Hematopoietic multipotent progenitor cell treated with erythropoietin and hydrocortisone succinate and interleukin-3 and kit ligand, for 17 days (in vitro differentiated cells): Measurements from ENCODE around the gene NANOS1.
"Not testable (repeated sequence)": the region's sequence is repeated elsewhere in the genome, so short reads cannot be mapped to it uniquely, and the experiment has no call there.

Experiments used
- DNase-seq: peaks from one replicate; pipeline ENCODE4 v3.0.0-alpha.2; 2015; ENCODE audit warnings: low spot score

Gene NANOS1

DNA sequence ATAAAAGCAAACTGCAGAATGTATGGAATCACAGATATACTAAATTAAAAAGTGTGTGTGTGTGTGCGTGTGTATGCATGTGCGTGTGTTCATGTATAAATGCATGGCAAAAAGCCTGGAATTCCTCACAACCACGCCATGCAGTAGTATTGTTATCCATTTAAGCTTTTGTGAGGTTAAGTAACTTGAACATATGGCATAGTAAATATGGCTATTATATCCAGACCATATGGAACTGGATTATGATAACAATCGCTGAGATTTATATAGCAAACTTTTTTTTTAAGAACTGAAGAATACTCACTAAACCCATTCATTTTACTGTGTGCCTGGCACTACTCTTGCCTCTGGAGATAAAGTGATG lies 22.3 kb upstream of the NANOS1 start:
- no peak for DNase-seq

DNA sequence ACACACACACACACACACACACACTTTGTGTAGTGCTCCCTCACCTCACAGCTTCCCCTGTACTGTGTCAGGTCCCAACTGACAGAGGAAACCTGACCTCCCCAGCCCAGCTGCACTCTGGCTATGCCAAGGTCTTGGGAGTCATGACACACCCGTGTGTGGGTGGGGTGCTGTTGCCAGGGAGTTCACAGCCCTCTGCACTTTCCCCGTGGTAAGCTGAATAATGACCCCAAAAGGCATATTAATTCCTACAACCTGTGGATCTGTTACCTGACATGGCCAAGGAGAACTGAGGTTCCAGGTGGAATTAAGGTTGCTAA lies 8.9 kb upstream of the NANOS1 start:
- no peak for DNase-seq

DNA sequence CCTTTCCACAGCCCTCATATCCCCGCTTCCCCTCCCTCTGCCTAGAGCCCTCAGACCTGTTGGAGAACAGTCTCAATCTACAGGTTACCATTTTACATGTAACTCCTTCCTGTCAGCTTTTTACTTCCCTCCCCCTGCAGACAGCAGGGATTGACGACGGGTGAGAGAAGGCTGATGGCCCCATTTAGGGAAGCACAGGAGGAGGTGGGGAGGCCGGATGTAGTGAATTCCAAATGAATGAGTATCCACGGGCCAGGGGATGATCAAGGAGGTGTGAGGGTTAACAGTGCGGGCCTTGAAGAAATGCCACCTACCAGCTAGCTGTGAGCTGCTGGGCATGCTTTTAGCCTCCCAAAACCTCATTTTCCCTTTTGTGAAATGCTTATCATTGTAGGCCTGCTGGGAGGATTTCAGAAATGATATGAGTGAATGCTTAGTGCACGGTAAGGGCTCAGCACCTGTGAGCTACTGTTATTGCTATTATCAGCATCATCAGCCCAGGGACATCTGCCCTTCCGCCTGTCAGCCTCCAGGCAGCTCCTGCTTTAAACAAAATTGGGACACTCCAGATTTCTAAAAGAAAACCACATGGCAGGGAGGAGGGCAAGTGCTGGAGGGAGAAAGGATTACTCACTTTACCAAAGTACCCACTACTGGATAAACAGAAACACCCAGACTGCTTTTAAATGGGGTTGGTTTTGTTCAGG lies 6.5 kb upstream of the NANOS1 start:
- DNase-seq: no peak

DNA sequence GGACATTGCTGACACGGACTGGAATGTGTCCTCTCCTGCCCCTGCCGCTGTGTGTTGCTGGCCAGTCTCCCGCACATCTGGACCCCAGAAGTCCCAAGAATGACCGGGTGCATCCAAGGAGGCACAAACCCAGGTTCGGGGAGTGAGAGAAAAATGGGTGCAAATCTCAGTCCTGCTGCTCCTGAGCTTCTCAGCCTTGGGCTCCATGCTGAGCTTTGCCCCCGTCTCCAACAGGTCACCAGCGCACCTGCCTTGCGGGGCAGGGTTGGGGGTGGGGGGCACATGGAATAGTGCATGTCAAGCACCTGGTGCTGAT lies 6.0 kb upstream of the NANOS1 start:
- no peak for DNase-seq

DNA sequence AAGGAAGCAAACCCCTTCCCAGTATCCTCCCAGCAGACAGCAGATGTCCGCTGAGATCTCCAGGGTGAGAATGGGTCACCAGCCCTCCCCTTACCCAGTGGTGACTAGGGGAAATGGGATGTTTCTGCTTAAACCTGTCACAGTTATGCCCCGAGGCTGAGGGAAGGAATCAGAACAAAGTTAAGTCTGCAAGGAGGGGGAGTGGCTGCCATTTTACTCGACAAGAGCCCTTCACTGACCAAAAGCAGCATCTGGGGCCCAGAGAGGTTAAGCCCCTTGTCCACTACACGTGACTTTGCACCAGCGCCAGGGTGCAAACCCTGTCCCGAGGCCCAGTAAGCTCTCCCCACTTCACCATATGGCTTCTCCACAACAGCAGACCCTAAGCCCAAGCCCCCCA lies 4.6 kb upstream of the NANOS1 start:
- no peak for DNase-seq

DNA sequence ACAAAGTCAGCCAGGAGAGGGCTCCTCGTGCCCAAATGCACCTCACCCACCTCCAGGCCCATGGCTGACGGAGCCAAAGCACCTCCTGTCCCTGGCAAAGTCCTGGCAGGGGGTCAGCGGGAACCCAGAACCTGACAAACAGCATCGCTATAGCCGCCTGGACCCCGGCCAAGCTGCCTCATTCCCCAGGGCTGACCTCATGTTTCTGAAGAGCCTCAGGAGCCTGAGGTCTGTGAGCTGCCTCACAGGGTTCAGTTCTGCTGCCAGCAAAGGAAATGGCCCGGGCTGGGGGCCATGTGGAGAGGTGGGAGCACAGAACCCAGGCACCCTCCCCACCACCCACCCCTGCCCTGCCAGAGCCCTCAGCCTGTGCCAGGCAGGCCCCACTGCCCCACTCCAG lies 4.2 kb upstream of the NANOS1 start:
- DNase-seq: no peak

DNA sequence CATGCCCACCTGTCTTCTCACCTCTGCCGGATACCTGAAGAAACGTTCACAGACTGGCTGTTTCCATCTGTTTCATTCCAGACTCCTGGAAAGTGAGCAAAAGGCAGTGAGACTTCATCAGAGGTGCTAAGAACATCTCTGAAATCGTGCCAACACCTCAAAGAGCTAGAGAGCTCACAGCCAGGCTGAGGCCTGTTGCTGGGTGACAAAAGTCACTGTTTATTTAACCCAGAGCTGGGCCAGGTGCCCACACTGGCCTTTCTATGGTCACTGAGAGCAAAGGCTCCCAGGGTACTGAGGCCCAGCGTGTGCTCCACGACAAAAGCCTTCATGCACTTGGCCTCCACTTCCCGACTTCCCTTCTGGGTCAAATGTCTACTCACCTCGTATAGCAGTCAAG lies 3.7 kb upstream of the NANOS1 start:
- DNase-seq: no peak

DNA sequence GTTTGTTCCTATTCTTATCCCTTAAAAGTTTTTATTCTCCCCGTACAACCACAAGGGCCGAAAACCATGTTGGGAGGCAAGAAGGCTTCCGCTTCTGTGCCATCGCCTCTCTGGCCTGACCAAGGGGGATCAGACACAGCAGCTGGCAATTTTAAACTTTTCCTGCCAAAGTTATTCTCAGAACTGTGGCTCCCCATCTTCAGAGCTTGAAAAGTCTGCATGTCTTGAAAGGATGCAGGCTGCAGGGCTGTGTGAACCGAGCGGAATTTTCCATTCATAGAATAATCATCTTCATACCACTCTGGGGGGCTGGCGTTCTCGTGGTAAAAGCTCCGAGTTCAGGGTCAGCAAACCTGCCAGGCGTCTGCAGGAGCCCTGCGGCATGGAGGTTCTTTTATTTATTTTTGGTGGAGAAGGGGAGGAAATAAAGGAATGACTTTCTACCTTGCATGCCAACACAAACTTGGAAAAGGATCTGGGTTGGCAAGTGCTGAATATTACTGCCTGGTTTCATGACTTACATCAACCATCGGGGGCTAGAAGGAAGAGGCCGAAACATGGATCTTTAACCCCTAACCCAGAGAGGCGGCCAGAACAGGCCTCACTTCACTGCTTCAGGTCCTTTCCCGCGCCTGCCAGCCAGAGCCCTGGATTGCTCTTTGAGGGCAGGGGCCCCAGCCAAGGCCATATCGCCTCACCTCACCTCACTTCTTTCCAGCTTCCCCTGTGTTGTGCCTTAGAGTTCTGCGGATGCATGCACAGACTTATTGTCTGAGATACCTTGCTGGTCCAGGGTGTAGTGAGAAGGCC lies 3.0 kb upstream of the NANOS1 start:
- no peak for DNase-seq

DNA sequence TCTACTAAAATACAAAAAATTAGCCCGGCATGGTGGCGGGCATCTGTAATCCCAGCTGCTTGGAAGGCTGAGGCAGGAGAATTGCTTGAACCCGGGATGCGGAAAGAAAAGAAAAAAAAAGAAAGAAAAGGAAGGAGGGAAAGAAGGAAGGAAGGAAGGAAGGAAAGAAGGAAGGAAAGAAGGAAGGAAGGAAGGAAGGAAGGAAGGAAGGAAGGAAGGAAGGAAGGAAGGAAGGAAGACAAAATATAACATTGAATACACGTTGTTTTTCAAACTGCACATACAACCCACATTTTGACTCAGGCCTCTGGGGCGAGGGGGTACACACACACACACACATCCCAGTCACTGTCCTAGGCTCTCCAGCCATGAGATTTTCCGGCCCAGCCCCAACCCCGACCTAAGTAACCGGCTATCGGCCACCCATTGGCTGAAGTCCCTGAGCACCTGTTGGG lies 1.0 kb upstream of the NANOS1 start:
- DNase-seq: not testable (repeated sequence)

DNA sequence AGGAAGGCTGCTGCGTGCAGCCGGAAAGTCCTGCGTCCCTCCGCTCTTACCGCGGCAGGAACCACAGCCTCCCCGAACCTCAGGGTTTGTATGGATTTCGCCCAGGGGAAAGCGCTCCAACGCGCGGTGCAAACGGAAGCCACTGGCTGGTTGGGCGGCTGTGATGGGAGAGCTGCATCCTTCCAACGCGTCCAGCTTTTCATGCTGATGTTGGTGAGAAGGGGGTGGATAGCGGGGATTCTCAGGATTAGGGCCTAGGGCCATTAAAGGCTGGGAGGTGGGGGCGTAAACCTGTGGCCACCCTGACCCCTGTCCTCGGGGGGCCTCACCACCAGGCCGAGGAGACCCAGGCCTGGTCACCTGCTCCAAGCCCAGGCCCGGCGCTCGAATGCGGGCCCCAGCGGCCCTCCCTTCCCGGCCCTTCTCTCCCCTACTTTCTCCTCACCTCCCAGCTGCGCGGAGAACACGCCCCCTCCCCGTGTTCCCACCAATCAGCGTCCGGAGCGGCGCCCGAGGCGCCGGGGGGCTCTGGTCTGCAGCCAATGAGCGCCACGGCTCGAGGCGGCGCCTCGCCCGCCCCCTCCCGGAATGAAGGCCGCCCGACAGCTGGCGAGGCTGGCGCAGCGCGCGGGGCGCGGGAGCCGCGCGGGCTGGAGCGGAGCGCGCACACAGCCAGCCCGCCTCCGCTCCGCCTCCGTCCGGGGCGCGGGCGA lies 458 bp upstream of the NANOS1 start:
- peak; percentile 73 for DNase-seq

DNA sequence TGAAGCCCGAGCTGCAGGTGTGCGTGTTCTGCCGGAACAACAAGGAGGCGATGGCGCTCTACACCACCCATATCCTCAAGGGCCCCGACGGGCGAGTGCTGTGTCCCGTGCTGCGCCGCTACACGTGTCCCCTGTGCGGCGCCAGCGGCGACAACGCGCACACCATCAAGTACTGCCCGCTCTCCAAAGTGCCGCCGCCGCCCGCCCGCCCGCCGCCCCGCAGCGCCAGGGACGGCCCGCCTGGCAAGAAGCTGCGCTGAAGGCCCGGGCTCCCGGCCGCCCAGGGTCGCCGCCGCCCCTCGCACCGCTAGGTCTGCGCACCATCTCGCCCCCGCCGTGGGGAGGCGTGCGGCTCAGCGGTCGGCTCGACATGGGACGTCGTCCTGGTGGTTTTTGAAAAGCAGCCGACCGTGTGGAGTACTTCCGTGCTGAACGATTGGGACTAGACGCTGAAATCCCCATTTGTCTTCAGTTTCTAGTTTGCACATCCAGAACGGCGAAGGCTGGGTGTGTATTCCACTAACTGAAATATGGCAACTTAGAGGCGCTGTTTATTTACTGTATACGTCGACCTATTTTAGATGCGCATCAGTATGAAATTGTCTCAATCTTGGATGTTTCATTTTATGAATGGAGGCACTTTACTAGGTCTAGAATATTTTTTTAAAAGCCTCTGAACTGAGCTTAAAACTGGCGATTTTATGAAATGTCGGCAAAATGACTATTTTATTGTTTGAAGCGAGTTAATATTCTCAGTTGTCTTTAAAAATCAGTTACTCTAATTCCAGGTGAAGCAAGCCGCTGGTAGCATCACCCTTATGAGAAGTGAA lies 1.1 kb downstream of the NANOS1 start:
- peak; percentile 37 for DNase-seq

DNA sequence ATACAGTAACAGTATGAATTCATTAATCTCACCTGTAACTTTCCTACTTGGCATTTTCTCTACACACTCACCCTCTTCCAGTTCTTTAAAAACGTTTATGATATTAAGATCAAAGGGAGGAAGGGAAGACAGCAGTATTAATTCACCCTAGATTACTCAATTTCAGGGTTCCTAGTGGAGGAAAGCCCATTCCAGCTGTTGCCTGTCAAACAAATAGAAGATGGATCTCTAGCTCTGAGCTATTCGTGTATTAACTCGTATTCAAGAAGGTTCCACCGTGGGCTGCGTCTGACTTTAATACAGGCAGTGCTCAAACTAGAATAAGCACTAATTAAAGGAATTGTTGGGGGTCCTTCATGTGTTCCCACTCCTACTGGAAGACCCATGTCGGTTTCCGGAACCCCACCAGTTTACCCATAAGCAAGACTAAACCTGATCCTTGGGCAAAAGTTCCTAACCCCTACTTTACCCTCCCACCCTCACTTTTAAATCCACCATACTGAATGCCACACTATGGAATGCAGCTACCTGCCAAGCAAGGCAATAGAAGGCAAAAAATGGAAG lies 2.1 kb downstream of the NANOS1 start:
- DNase-seq: no peak

DNA sequence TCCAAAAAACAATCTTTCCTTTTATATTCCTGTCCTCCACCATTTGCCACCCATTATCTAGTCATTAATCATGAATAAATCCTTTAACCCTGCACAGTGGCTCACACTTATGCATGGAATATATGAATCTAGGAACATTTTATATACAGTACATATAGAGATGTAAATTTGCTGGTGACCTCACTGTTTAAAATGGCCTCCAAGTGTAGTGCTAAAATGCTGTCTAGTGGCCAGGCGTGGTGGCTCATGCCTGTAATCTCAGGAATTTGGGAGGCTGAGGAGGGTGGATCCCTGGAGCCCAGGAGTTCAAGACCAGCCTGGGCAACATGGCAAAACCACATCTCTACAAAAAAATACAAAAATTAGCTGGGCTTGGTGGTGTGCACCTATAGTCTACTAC lies 9.6 kb downstream of the NANOS1 start:
- DNase-seq: no peak

DNA sequence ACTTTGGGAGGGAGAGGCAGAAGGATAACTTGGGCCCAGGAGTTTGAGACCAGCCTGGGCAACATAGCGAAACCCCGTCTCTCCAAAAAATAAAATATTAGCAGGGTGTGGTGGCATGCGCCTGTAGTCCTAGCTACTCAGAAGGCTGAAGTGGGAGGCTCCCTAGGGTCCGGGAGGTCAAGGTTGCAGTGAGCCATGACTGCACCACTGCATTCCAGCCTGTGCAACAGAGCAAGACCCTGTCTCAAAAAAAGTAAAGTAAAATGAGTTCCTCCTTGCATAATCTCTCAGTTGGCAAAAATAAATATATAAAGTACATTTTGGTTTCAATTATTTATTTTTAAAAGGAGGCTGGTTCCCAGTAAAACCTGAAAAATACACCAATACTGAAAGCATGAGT lies 11.8 kb downstream of the NANOS1 start:
- DNase-seq: no peak

DNA sequence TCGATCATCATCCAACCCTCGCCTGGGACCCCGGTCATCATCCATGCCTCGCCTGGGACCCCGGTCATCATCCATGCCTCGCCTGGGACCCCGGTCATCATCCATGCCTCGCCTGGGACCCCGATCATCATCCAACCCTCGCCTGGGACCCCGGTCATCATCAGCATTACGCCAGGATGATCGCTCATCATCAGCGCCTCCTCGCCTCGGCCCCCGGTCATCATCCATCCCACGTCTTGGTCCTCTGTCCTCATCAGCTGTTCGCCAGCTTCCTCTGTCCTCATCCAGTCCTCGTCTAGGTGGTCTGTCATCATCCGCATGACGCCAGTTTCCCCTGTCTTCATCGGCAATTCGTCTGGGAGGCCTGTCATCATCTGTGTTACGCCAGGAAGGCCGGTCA lies 12.7 kb downstream of the NANOS1 start:
- DNase-seq: no peak

DNA sequence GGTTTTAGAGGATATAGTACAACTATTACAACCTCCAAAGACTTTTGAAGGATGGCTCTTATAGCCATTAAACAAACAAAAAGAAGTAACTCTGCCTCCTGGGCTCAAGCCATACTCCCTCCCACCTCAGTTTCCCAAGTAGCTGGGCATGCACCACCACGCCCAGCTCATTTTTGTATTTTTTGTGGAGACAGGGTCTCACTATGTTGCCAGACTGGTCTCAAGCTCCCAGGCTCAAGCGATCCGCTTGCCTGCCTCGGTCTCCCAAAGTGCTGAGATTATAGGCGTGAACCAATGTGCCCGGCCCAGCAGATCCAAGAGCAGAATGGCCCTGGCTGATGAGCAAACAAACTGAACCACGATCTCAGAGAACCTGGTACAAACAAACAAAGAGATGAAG lies 16.0 kb downstream of the NANOS1 start:
- DNase-seq: no peak

DNA sequence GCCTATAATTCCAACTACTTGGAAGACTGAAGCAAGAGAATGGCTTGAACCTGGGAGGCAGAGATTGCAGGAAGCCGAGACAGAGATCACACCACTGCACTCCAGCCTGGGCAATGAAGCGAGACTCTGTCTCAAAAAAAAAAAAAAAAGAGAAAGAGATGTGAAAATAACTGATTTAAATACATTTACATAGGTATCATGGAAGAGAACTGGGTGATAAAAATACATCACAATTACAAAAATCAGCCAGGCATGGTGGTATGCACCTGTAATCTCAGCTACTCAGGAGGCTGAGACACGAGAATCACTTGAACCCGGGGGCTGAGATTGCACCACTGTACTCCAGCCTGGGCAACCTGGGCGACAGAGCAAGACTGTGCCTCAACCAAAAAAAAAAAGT lies 19.8 kb downstream of the NANOS1 start:
- DNase-seq: no peak

DNA sequence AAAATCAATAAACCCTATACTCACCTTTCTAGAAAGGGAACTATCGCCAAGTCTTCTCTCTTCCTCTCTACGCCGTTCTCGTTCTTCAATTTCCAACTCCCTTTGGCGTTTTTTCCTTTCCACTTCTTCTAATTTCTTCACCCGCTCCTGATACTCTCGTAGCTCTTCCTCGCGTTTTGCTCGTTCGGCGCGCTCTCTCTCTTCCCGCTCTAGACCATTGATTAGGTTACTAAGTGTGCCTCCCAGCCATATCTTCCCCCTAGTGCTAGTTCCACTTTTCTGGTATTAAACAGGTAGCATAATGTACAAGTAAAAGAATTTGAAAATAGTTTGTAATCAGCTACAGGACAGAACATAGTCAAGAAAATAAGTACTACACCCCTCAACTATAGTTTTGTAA lies 20.3 kb downstream of the NANOS1 start:
- DNase-seq: no peak

DNA sequence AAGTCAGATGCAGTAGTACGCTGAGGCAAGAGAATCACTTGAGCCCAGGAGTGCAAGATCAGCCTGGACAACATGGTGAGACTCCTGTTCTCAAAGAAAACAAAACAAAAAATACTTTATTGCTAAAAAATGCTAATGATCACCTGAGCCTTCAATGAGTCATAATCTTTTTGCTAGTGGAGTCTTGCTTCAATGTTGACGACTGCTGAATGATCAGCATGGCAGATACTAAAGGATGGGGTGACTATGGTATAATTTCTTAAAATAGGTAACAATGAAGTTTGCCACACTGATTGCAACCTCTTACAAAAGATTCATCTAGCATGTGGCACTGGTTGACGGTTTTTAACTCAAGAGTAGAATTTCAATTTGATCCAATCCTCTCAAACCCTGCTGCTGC lies 22.3 kb downstream of the NANOS1 start:
- DNase-seq: no peak

DNA sequence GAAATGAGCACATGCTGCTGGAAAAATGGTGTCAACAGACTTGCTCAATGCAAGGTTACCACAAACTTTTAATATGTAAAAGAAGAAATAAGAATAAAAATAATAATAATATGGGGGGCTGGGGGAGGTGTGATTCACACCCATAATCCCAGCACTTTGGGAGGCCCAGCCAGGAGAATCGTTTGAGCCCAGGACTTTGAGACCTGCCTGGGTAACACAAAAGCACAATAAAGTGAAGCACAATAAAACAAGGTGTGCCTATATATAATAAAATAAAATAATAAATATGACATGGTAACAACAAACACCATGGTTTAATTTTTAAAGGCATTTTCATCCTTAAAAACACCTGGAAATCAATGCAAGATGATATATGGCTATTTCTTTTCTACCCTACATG lies 26.0 kb downstream of the NANOS1 start:
- no peak for DNase-seq

DNA sequence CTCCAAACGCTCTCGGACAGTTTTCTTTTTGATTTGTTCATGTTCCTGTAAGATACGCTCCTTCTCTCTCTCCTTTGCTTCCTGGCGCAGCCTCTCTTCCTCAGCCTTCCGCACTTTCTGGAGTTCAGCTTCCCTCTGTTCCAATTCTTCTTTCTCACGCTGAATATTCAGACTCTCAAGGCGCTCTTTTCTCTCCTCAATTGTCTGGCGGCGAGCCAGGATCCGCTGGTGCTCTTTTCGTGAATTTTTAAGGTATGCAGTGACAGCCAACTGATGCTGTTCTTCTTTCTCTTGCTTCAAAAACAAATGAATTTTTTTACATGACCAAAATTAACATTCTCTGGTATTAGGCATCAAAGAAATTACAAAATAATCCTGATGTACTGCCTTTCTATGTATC lies 28.5 kb downstream of the NANOS1 start:
- DNase-seq: no peak

DNA sequence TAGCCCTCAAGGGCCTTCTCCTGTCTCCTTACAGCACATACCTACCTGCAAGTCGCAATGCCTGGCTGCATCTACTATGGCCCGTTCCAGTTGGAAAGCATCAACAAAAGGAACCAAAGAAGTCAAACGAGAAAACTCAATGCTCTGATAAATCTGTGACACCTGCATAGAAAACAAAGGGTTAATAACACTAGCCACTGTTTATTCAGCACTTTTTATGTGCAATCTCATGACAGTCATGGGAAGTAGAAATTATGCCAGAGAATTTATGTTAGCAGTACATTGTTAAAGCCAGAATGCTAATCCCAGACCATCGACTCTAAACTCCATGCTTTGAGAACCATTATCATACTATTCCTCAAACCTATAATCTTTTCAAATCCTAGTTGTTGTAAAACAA lies 30.0 kb downstream of the NANOS1 start:
- DNase-seq: no peak
